A204.1 (cell line): Measurements from ENCODE around the gene CCDC137.

Experiments used
- FAIRE-seq: peaks from 2 replicates; lab custom pipeline; 2012; peaks lifted over from hg19 to GRCh38; lab: Jason Lieb, UNC

CCDC137 gene

GRCh38 chr17:81683584-81684441, 17.3 kb downstream of the CCDC137 start, which contains the start of the genes ARL16 and HGS:
Gene ARL16 (minus strand): TSS chr17:81683797. CDS start chr17:81683753, 44 bp downstream.
Gene HGS (plus strand): TSS chr17:81684011. CDS start chr17:81684067, 56 bp downstream.
- peak; percentile 97 for FAIRE-seq

GRCh38 chr17:81684442-81684911, 17.9 kb downstream of the CCDC137 start:
- no peak for FAIRE-seq

GRCh38 chr17:81685108-81685507, 18.6 kb downstream of the CCDC137 start:
- FAIRE-seq, result no peak

- FAIRE-seq, result no peak
Observed at GRCh38 chr17:81686614-81687013, 20.1 kb downstream of the CCDC137 start.

GRCh38 chr17:81687770-81688541, 21.4 kb downstream of the CCDC137 start:
- no peak for FAIRE-seq

GRCh38 chr17:81688616-81689015, 22.1 kb downstream of the CCDC137 start:
- no peak for FAIRE-seq

- FAIRE-seq, result no peak
Observed at GRCh38 chr17:81690066-81690465, 23.5 kb downstream of the CCDC137 start.

- no peak for FAIRE-seq
Observed at GRCh38 chr17:81690549-81690948, 24.0 kb downstream of the CCDC137 start.

- FAIRE-seq, result no peak
Observed at GRCh38 chr17:81691196-81691595, 24.7 kb downstream of the CCDC137 start.

GRCh38 chr17:81691608-81692007, 25.1 kb downstream of the CCDC137 start:
- FAIRE-seq, result no peak

- FAIRE-seq, result no peak
Observed at GRCh38 chr17:81693509-81694210, 27.1 kb downstream of the CCDC137 start.

- FAIRE-seq, result no peak
Observed at GRCh38 chr17:81694810-81695209, 28.3 kb downstream of the CCDC137 start.

- no peak for FAIRE-seq
Observed at GRCh38 chr17:81695211-81695610, 28.7 kb downstream of the CCDC137 start.

GRCh38 chr17:81695801-81696200, 29.3 kb downstream of the CCDC137 start:
- no peak for FAIRE-seq

GRCh38 chr17:81696218-81696941, 29.8 kb downstream of the CCDC137 start:
- no peak for FAIRE-seq

GRCh38 chr17:81697261-81698044, 30.9 kb downstream of the CCDC137 start:
- FAIRE-seq, result no peak

GRCh38 chr17:81700353-81701287, 34.1 kb downstream of the CCDC137 start:
- FAIRE-seq, result no peak

GRCh38 chr17:81701288-81702071, 34.9 kb downstream of the CCDC137 start:
- FAIRE-seq, result no peak
